Measurements from ENCODE around the gene PDE4A.

DNA sequence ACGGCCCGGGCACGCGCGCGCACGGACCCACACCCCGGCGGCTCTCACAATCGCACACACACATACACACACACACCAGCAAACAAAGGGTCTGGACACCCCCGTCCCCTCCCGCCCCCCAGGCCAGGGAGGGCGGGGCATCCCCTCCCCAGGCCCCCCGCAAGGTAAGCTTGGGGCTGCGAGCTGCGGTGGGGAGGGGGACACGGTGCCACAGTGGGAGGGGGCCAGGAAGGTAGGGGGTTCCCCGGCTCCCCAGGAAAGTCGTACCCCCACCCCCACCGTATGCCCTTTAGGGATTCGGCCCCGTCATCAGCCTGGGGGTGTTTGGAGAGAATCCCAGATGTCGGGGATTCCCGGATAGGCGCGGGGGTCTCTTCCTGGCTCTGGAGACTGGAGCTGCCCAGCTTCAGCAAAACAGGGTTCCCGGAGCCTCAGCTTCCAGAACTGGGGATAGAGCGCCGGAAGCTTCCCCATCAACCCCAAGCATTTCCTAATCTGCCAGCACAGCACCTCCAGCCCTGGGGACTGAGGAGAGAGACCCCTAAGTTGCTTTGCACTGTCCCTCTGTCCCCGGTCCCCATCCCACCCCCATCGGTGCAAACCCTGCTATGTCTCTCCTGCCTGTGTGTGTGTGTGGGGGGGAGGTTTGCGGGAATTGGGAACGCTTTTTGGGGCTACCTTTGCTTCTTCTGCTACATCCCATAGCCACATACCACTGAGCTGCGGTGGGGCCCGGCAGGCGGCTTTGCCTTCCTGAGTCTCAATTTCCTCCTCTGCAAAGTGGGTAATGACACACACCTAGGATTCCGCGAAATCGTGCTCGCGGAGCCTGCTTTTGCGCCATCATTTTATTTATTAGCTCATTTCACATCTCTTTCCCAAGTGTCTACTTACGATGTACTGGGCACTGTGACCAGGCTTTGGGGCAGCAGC lies 15.2 kb upstream of the PDE4A start:
- TF ChIP-seq, protein P1, sequence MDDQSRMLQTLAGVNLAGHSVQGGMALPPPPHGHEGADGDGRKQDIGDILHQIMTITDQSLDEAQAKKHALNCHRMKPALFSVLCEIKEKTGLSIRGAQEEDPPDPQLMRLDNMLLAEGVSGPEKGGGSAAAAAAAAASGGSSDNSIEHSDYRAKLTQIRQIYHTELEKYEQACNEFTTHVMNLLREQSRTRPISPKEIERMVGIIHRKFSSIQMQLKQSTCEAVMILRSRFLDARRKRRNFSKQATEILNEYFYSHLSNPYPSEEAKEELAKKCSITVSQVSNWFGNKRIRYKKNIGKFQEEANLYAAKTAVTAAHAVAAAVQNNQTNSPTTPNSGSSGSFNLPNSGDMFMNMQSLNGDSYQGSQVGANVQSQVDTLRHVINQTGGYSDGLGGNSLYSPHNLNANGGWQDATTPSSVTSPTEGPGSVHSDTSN (IDR thresholded peaks at IDR 0.05; ENCODE audit: insufficient replicate concordance, low read depth, low read length): no peak
- TF ChIP-seq CTCF (IDR thresholded peaks at IDR 0.05 in 2 of 3, conservative IDR thresholded peaks at IDR 0.05 in 1 of 3; ENCODE audit: control insufficient read depth in 2 of 3, extremely low read depth in 1 of 3, insufficient read depth in 1 of 3, low read depth in 3 of 3, low read length in 3 of 3) (no peak), RELA (IDR thresholded peaks at IDR 0.05; ENCODE audit: borderline replicate concordance, partially characterized antibody) (no peak), BHLHE40 (IDR thresholded peaks at IDR 0.05; ENCODE audit: borderline replicate concordance in 1 of 2, low read depth in 2 of 2, low read length in 1 of 2) (0 out of 4 replicates have a peak, but pooled peaks of 1 of the 2 experiments have one; percentile 56), EZH2 (IDR thresholded peaks at IDR 0.05; ENCODE audit: borderline replicate concordance, control insufficient read depth, low read depth, low read length) (no peak), TAF1 (IDR thresholded peaks at IDR 0.05; ENCODE audit: borderline replicate concordance, low read depth, low read length) (no peak), MYC (IDR thresholded peaks at IDR 0.05; ENCODE audit: insufficient read depth, insufficient read length, insufficient replicate concordance, low read length, severe bottlenecking) (no peak)

Measured in GM12878 (cell line).